ENCODE results near the gene PLCB1.

DNA sequence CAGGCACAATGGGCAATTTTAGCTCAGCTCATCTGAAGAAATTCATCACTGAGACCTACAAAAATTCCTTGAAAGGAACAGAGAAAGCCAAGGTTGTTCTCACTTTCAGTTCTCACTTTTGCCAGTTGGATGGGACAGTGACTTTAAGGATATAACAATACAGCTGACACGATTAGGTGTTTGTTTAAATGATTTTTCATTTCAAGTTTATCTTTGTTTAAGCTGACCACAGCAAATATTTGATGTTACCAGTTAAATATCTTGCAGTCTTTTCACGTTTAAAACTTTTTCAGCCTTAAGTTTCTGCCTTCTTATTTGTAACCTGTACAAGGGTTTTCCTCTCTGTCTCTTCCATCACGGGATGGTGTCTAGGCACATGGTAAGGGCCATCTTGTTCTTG is 93.6 kb downstream of the PLCB1 start:
- TF ChIP-seq RAD21 (IDR thresholded peaks at IDR 0.05; ENCODE audit: insufficient read depth, low read depth, low read length) (no peak), POLR2A (IDR thresholded peaks at IDR 0.05; ENCODE audit: low read depth, low read length) (no peak), STAT3 (IDR thresholded peaks at IDR 0.05; ENCODE audit: low read depth, low read length) (no peak), RELA (IDR thresholded peaks at IDR 0.05; ENCODE audit: borderline replicate concordance, partially characterized antibody) (no peak), POLR2AphosphoS5 (IDR thresholded peaks at IDR 0.05; ENCODE audit: low read length) (no peak), USF2 (IDR thresholded peaks at IDR 0.05; ENCODE audit: borderline replicate concordance, low read depth, low read length) (no peak), RCOR1 (conservative IDR thresholded peaks at IDR 0.05; ENCODE audit: low read depth, low read length) (no peak), ATF3 (IDR thresholded peaks at IDR 0.05; ENCODE audit: borderline replicate concordance, extremely low read depth, low read depth, low read length) (no peak), MYC (IDR thresholded peaks at IDR 0.05; ENCODE audit: insufficient read depth, insufficient read length, insufficient replicate concordance, low read length, severe bottlenecking) (no peak), PAX5 (IDR thresholded peaks at IDR 0.05; ENCODE audit: borderline replicate concordance, low read depth, low read length) (no peak), SP1 (IDR thresholded peaks at IDR 0.05; ENCODE audit: low read depth, low read length) (no peak), YY1 (IDR thresholded peaks at IDR 0.05; ENCODE audit: low read depth, low read length) (no peak), CEBPB (IDR thresholded peaks at IDR 0.05; ENCODE audit: borderline replicate concordance in 1 of 2, low read depth in 2 of 2, low read length in 2 of 2) (no peak)
- TF ChIP-seq, protein P1, sequence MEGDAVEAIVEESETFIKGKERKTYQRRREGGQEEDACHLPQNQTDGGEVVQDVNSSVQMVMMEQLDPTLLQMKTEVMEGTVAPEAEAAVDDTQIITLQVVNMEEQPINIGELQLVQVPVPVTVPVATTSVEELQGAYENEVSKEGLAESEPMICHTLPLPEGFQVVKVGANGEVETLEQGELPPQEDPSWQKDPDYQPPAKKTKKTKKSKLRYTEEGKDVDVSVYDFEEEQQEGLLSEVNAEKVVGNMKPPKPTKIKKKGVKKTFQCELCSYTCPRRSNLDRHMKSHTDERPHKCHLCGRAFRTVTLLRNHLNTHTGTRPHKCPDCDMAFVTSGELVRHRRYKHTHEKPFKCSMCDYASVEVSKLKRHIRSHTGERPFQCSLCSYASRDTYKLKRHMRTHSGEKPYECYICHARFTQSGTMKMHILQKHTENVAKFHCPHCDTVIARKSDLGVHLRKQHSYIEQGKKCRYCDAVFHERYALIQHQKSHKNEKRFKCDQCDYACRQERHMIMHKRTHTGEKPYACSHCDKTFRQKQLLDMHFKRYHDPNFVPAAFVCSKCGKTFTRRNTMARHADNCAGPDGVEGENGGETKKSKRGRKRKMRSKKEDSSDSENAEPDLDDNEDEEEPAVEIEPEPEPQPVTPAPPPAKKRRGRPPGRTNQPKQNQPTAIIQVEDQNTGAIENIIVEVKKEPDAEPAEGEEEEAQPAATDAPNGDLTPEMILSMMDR (IDR thresholded peaks at IDR 0.05 in 2 of 3, conservative IDR thresholded peaks at IDR 0.05 in 1 of 3; ENCODE audit: control insufficient read depth in 2 of 3, extremely low read depth in 1 of 3, insufficient read depth in 1 of 3, low read depth in 3 of 3, low read length in 3 of 3), result no peak
